CD14-positive monocyte (primary cell): ENCODE results near the gene ELK1. TPM values are rescaled to one million over a fixed set of nuclear protein-coding genes. Genes with fewer than 3 reads are reported as not detected.

Source experiments
- polyA plus RNA-seq, 3 donors: library from polyadenylated mRNA; depleted of rRNA in 1 of 3; unstranded in 2 of 3; stranded (reverse) in 1 of 3; fragments of 300-500 nt in 2 of 3; fragments of >200 nt in 1 of 3; fragmentation: Illumina TruSeq in 2 of 3; gene quantifications; 1 replicate in 2 of 3; 2 replicates in 1 of 3; pipeline ENCODE4 v1.2.3, GENCODE V29; 2012 to 2021
- small RNA-seq: library from RNA; depleted of rRNA; stranded (forward); fragments of <200 nt; gene quantifications from one replicate; pipeline ENCODE3, GENCODE V24; 2012; ENCODE audit warnings: low read depth; ENCODE audit not compliant: insufficient read length

Gene ELK1
- polyA plus RNA-seq, 3 donors: 9.5 to 11.9 (median 10.7) TPM

Small RNA genes lying within 50 kb of the gene (small RNA-seq; reads per million reads assigned to genes)
- not detected for gene MIR4769

Other genes starting within 250 kb of the ELK1 start
- gene ZNF41, start 167.3 kb downstream of the ELK1 start, polyA plus RNA-seq: 1 to 10 TPM; 1.8 to 4.3 (median 3.1) TPM
- 100 to 1,000 TPM in 1 of 3 donors, 10 to 100 TPM in 2; 49.7 to 105 (median 68.6) TPM for gene ARAF, start 89.4 kb downstream of the ELK1 start, polyA plus RNA-seq
- 100 to 1,000 TPM; 591 to 682 (median 632) TPM for gene TIMP1, start 68.1 kb downstream of the ELK1 start, polyA plus RNA-seq
- gene SYN1, start 30.7 kb downstream of the ELK1 start, polyA plus RNA-seq: 1 to 10 TPM in 1 of 3 donors, under 1 TPM in 2; 0.11 to 4.0 (median 0.29) TPM
- 100 to 1,000 TPM; 461 to 498 (median 491) TPM for gene CFP, start 20.6 kb downstream of the ELK1 start, polyA plus RNA-seq
- gene UXT, start 8.6 kb upstream of the ELK1 start, polyA plus RNA-seq: 100 to 1,000 TPM; 134 to 213 (median 174) TPM
- gene ZNF81, start 186.3 kb upstream of the ELK1 start, polyA plus RNA-seq: 1 to 10 TPM; 1.7 to 3.4 (median 2.4) TPM